Transverse colon (tissue), 4 donors: ENCODE results near the gene DOCK3.

Source experiments
- EP300 ChIP-seq: sonication (generic); formaldehyde crosslinking; IDR thresholded peaks from one replicate; pipeline ENCODE4 v1.6.1; 2017; ENCODE audit warnings: antibody characterized with exemption, low read depth
- POLR2A ChIP-seq: fragments of 450-650 bp; IDR thresholded peaks from one replicate; pipeline ENCODE4 v1.6.1; 2016; ENCODE audit warnings: antibody characterized with exemption, mild to moderate bottlenecking, moderate library complexity
- POLR2AphosphoS5 ChIP-seq, 3 donors: sonication (generic); formaldehyde crosslinking; IDR thresholded peaks; one replicate each; pipeline ENCODE4 v1.6.1; 2016; ENCODE audit warnings: antibody characterized with exemption in 3 of 3
- TF ChIP-seq, protein P1 (sequence below), 5 experiments: fragments of 200-600 bp in 3 of 5; fragments of 450-650 bp in 2 of 5; sonication (generic) in 3 of 5; IDR thresholded peaks; 1 replicate in 2 of 5; 2 replicates in 3 of 5; pipeline ENCODE4 v1.5.1; 2016 to 2017; ENCODE audit warnings: antibody characterized with exemption in 5 of 5, inconsistent platforms in 3 of 5, mild to moderate bottlenecking in 2 of 5, moderate library complexity in 1 of 5

DNA sequence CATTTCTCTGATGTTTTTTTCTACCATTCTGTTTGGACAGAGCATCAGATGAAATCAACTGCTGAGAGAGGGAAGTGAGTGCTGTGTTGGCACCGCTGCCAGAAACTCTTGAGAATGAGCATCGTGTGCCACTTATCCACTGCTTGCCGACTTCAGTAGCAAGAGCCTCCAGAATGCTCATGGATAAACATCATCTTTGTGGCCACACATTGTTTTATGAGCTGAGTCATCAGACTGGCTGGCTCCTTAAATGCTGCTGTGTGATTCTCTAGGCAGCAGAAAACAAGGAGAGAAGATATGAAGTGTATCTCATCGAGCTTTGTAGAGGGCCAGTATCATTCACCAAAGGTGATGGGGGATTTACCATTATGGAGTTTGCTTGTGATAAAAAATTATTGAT lies 3.4 kb upstream of the DOCK3 start:
- TF ChIP-seq POLR2A (no peak), POLR2AphosphoS5 (IDR thresholded peaks at IDR 0.05) (no peak), EP300 (no peak)
- TF ChIP-seq, protein P1, sequence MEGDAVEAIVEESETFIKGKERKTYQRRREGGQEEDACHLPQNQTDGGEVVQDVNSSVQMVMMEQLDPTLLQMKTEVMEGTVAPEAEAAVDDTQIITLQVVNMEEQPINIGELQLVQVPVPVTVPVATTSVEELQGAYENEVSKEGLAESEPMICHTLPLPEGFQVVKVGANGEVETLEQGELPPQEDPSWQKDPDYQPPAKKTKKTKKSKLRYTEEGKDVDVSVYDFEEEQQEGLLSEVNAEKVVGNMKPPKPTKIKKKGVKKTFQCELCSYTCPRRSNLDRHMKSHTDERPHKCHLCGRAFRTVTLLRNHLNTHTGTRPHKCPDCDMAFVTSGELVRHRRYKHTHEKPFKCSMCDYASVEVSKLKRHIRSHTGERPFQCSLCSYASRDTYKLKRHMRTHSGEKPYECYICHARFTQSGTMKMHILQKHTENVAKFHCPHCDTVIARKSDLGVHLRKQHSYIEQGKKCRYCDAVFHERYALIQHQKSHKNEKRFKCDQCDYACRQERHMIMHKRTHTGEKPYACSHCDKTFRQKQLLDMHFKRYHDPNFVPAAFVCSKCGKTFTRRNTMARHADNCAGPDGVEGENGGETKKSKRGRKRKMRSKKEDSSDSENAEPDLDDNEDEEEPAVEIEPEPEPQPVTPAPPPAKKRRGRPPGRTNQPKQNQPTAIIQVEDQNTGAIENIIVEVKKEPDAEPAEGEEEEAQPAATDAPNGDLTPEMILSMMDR (IDR thresholded peaks at IDR 0.05), result no peak
